Esophagus squamous epithelium (tissue), 5 donors: Measurements from ENCODE around the gene GPR42. TPM values are rescaled to one million over a fixed set of nuclear protein-coding genes. Genes with fewer than 3 reads are reported as not detected.
"Not testable (repeated sequence)": the region's sequence is repeated elsewhere in the genome, so short reads cannot be mapped to it uniquely, and the experiment has no call there.

ENCODE experiments used
- DNase-seq: peaks from one replicate; lab custom pipeline; 2025; lab: John Stamatoyannopoulos, UW
- H3K27ac ChIP-seq, 4 donors: fragments of 200-600 bp; sonication (generic); one replicate each; pipeline ENCODE4 v1.5.1; 2016 to 2019; ENCODE audit warnings: mild to moderate bottlenecking in 1 of 4
- H3K27me3 ChIP-seq, 4 donors: fragments of 200-600 bp; sonication (generic); 1 replicate in 3 of 4; 2 replicates in 1 of 4; pipeline versions ENCODE4 v1.5.1 to v1.6.0; 2017 to 2021; ENCODE audit warnings: antibody characterized with exemption in 1 of 4
- H3K36me3 ChIP-seq, 3 donors: fragments of 200-600 bp; sonication (generic); one replicate each; pipeline ENCODE4 v1.5.1; 2016 to 2019
- H3K4me1 ChIP-seq, 3 donors: fragments of 200-600 bp; sonication (generic); one replicate each; pipeline ENCODE4 v1.5.1; 2017 to 2019
- H3K4me3 ChIP-seq, 4 donors: fragments of 200-600 bp; sonication (generic); 1 replicate in 3 of 4; 2 replicates in 1 of 4; pipeline ENCODE4 v1.5.1; 2016 to 2019; ENCODE audit warnings: mild to moderate bottlenecking in 2 of 4, moderate library complexity in 1 of 4
- H3K9me3 ChIP-seq, 3 donors: fragments of 200-600 bp; sonication (generic); one replicate each; pipeline ENCODE4 v1.5.1; 2016 to 2019
- POLR2A ChIP-seq, 4 donors: fragments of 450-650 bp; IDR thresholded peaks; one replicate each; pipeline ENCODE4 v1.6.1; 2017; ENCODE audit warnings: antibody characterized with exemption in 4 of 4, mild to moderate bottlenecking in 4 of 4, moderate library complexity in 3 of 4
- WGBS, 2 donors: methylation state at CpG; one replicate each; pipeline ENCODE4 v1.1.5; 2018; 5-methylcytosine and 5-hydroxymethylcytosine counted together
- intact Hi-C: fragments of 100-400 bp; cut with DNase I; formaldehyde crosslinking; loops from one replicate; pipeline ENCODE4 v1.15.0; 2022
- total RNA-seq, 4 donors: library from RNA; depleted of rRNA; stranded (reverse); fragments of >200 nt; gene quantifications; one replicate each; pipeline ENCODE4 v1.1.0, GENCODE V29; 2016
- TF ChIP-seq, protein P1 (sequence below), 6 experiments: fragments of 450-650 bp in 4 of 6; fragments of 200-600 bp in 2 of 6; sonication (generic) in 2 of 6; IDR thresholded peaks; one replicate each; pipeline ENCODE4 v1.5.1; 2016 to 2019; ENCODE audit warnings: antibody characterized with exemption in 6 of 6, mild to moderate bottlenecking in 4 of 6, moderate library complexity in 4 of 6
- donor health status: DM: yes; HTN: yes; CAD: no.

GPR42 gene
- total RNA-seq, 4 donors from 2014 or later, result not detected

DNA sequence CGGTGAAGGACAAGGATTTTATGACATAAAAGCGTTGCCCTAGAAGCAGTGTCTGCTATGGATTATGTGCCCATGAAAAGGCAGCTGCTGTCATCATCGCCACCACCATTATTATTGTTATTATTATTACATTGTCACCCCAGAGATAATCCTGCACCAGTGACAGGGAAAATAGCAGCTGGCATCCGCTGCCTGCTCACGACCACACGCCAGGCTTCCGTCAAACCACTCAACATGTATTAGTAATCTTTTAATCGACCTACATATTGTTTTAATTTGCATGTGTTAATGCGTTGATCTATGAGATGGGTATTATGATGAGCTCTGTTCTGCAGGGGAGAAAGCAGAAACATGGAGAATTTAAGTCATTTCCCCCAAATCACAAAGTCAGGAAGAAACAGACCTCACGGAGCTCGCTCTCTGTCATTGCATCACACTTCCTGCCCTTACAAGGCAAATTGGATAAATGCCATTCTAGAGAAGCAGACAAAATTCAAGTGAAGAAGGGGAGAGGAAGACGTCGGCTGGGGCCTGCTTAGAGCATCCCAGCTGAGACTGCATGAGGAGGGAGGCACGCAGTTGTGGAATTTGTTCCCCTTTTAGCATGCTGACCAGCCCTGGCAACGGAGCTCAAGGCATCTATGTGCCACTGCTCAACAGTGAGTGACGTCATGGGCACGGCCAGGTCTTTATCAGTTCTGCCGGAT, 12.8 kb upstream of the GPR42 start, which contains the start of gene FFAR3:
Gene FFAR3, plus strand, starts transcription at position 594 of the 707 bp plus-strand sequence. CDS start 431 bp downstream, outside the sequence.
- Histone ChIP-seq H3K9me3 (no peaks in the 10 kb centered on the region), H3K4me1 (peaks cover 0 to under 1% (median 0%) of the 10 kb centered on the region in 3 donors), H3K27me3 (peaks cover 0 to 30% (median 0%) of the 10 kb centered on the region in 4 donors), H3K36me3 (no peaks in the 10 kb centered on the region), H3K4me3 (no peak within 1 kb of the TSS), H3K27ac (no peak within 1 kb of the TSS)
- intact Hi-C loops, result no loop called here
- 38 to 46% methylated on average over 17 of the region's 18 CpGs for WGBS, 2 donors
- no peak for DNase-seq
- TF ChIP-seq POLR2A (IDR thresholded peaks at IDR 0.05), result no peak
- TF ChIP-seq, protein P1, sequence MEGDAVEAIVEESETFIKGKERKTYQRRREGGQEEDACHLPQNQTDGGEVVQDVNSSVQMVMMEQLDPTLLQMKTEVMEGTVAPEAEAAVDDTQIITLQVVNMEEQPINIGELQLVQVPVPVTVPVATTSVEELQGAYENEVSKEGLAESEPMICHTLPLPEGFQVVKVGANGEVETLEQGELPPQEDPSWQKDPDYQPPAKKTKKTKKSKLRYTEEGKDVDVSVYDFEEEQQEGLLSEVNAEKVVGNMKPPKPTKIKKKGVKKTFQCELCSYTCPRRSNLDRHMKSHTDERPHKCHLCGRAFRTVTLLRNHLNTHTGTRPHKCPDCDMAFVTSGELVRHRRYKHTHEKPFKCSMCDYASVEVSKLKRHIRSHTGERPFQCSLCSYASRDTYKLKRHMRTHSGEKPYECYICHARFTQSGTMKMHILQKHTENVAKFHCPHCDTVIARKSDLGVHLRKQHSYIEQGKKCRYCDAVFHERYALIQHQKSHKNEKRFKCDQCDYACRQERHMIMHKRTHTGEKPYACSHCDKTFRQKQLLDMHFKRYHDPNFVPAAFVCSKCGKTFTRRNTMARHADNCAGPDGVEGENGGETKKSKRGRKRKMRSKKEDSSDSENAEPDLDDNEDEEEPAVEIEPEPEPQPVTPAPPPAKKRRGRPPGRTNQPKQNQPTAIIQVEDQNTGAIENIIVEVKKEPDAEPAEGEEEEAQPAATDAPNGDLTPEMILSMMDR (IDR thresholded peaks at IDR 0.05), result no peak

DNA sequence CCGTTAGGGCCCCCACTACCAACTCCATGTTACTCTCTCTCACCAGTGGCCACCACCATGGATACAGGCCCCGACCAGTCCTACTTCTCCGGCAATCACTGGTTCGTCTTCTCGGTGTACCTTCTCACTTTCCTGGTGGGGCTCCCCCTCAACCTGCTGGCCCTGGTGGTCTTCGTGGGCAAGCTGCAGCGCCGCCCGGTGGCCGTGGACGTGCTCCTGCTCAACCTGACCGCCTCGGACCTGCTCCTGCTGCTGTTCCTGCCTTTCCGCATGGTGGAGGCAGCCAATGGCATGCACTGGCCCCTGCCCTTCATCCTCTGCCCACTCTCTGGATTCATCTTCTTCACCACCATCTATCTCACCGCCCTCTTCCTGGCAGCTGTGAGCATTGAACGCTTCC, 12.0 kb upstream of the GPR42 start:
- peaks cover 0 to 24% (median 0%) of the 10 kb centered on the region in 4 donors for H3K27me3 ChIP-seq
- H3K9me3 ChIP-seq, H3K4me1 ChIP-seq, H3K36me3 ChIP-seq, DNase-seq, intact Hi-C loops, H3K4me3 ChIP-seq, H3K27ac ChIP-seq: not testable (repeated sequence)
- 80% methylated on average over 7 of the region's 16 CpGs; no CpG with 5 or more reads in 1 of the 2 donors for WGBS, 2 donors

DNA sequence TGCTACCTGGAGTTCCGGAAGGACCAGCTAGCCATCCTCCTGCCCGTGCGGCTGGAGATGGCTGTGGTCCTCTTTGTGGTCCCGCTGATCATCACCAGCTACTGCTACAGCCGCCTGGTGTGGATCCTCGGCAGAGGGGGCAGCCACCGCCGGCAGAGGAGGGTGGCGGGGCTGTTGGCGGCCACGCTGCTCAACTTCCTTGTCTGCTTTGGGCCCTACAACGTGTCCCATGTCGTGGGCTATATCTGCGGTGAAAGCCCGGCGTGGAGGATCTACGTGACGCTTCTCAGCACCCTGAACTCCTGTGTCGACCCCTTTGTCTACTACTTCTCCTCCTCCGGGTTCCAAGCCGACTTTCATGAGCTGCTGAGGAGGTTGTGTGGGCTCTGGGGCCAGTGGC, 11.5 kb upstream of the GPR42 start:
- DNase-seq, H3K4me3 ChIP-seq, H3K9me3 ChIP-seq, H3K4me1 ChIP-seq, H3K27ac ChIP-seq, H3K36me3 ChIP-seq, intact Hi-C loops: not testable (repeated sequence)
- peaks cover 0 to 21% (median 0%) of the 10 kb centered on the region in 4 donors for H3K27me3 ChIP-seq
- WGBS, 2 donors, result 81% methylated on average over 13 of the region's 21 CpGs; no CpG with 5 or more reads in 1 of the 2 donors

DNA sequence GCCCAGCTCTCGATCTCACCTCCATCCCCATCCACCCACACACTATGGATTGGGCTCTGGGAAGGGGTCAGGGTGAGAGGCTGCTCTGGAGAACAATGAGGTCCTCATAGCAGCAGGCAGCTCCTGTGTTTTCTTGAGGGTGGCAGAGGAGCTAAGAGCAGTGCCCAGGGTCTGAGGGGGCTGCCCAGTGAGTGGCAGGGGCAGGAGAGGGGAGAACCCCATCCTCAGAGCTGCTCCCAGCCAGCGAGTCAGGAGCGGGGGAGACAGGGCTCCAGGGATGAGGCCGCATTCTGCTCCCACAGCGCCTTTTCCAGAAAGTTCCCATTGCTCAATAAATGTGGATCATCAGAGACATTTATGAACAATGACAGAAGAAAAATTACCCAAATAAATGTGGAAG, 10.8 kb upstream of the GPR42 start:
- intact Hi-C loops, H3K9me3 ChIP-seq, H3K4me1 ChIP-seq, DNase-seq, H3K27ac ChIP-seq, H3K4me3 ChIP-seq, H3K36me3 ChIP-seq: not testable (repeated sequence)
- no CpG with 5 or more reads among the region's 5 CpGs for WGBS, 2 donors
- H3K27me3 ChIP-seq, result peaks cover 0 to 17% (median 0%) of the 10 kb centered on the region in 4 donors

DNA sequence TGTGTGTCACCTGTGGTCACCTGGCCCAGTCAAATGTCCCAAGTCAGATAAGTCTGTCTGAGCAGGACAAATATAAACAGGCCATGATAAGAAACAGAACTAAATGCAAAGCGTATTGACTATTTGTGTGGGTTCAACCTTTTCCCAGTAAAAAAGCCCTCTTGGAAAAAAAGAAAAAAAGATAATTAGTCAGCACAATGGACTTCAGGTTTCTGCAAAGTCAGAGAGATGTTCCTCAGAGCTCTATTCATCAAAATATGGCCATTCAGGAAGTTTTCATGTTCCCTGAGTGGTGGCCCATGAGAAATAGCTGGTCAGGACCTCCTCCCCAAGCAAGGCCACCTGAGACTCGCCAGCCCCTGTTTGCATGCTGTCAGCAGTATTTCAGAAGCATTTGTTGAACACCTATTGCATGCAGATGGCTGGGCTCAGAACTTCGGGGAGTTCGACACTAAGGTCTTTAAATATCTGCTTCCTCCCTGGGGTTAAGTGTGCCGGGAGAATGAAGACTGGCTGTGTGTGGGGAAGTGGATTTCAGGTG, 9.9 kb upstream of the GPR42 start:
- intact Hi-C loops, result no loop called here
- TF ChIP-seq, protein P1 (IDR thresholded peaks at IDR 0.05), result no peak
- no peak for TF ChIP-seq POLR2A (IDR thresholded peaks at IDR 0.05)
- 27 to 41% methylated on average over 4 to 5 of the region's 5 CpGs for WGBS, 2 donors

DNA sequence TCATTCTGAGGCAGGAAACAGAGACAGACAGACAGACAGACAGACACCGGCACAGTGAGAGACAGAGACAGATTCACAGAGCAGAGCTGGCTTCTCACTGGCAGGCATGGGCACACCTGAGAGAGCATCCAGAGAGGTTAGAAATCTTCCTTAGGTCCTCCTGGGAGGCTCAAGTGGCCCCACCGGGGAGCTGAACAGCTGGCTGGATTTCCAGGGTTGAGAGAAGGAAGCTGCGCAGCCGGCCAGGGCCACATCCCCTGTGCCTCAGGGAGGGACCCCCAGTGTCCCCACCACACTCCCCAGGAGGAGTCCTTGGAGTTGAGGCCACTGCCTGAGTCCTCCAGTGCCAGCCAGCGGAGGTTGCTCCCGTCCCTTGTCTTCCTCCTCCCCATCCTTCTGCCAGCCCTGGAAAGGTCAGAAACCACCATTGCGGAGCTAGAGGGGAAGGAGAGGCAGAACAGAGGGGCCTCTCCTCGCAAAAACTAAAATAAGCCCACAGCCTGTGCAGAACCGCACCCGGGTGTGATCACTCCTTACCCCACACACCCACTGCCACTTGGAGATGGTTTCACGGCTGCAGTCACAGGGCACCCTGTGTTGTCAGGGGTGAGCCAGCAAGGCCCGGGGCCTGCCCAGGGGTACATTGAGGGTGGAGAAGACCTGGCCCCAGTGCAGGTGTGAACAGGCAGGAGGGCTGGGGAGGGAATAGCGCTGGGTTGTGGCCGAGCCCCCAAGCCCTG, 8.4 kb upstream of the GPR42 start:
- WGBS, 2 donors, result 60 to 82% methylated on average over 3 to 11 of the region's 14 CpGs
- Histone ChIP-seq H3K4me1 (no peaks in the 10 kb centered on the region), H3K27ac (no peak overlapping the region), H3K36me3 (no peaks in the 10 kb centered on the region), H3K4me3 (no peak overlapping the region), H3K27me3 (peaks cover 0 to 6% (median 0%) of the 10 kb centered on the region in 4 donors), H3K9me3 (no peaks in the 10 kb centered on the region)
- TF ChIP-seq, protein P1 (IDR thresholded peaks at IDR 0.05), result no peak
- no peak for TF ChIP-seq POLR2A (IDR thresholded peaks at IDR 0.05)
- intact Hi-C loops, result no loop called here
- DNase-seq, result no peak

More for the DNA sequence above, 9.9 kb upstream of the GPR42 start:
- no peak overlapping the region for H3K4me3 ChIP-seq
- no peak for DNase-seq
- H3K4me1 ChIP-seq, result no peaks in the 10 kb centered on the region
- H3K27ac ChIP-seq, result no peak overlapping the region
- no peaks in the 10 kb centered on the region for H3K9me3 ChIP-seq
- H3K36me3 ChIP-seq, result no peaks in the 10 kb centered on the region
- H3K27me3 ChIP-seq, result peaks cover 0 to 12% (median 0%) of the 10 kb centered on the region in 4 donors
